Cardiac muscle cell (in vitro differentiated cells and primary cell): ENCODE measurements around the gene NPBWR2. TPM values are rescaled to one million over a fixed set of nuclear protein-coding genes. Genes with fewer than 3 reads are reported as not detected.
A peak's percentile ranks its signal among the peaks of the same experiment; 100 is the strongest.

Experiments used
- DNase-seq, 2 donors: peaks; one replicate each; pipeline versions ENCODE4 v3.0.0 to v3.0.0-alpha.2; 2010 to 2017; ENCODE audit warnings: low read depth in 1 of 2, low spot score in 1 of 2
- H3K27ac ChIP-seq: fragments of 200-600 bp; sonication (generic); 2 replicates; pipeline ENCODE4 v1.5.1; 2016
- H3K27me3 ChIP-seq: fragments of 200-600 bp; sonication (generic); 2 replicates; pipeline ENCODE4 v1.6.0; 2016; ENCODE audit warnings: control low read depth
- H3K36me3 ChIP-seq: fragments of 200-600 bp; sonication (generic); 2 replicates; pipeline ENCODE4 v1.5.1; 2016; ENCODE audit warnings: control low read depth
- H3K4me1 ChIP-seq: fragments of 200-600 bp; sonication (generic); 2 replicates; pipeline ENCODE4 v1.8.1; 2017; ENCODE audit warnings: low read depth, mild to moderate bottlenecking, mixed run types
- H3K4me3 ChIP-seq: fragments of 200-600 bp; sonication (generic); 2 replicates; pipeline ENCODE4 v1.5.1; 2016; ENCODE audit warnings: mild to moderate bottlenecking
- H3K9me3 ChIP-seq: fragments of 200-600 bp; sonication (generic); 2 replicates; pipeline ENCODE4 v1.5.1; 2017; ENCODE audit warnings: low read depth, mild to moderate bottlenecking, control low read depth
- CTCF ChIP-seq: IDR thresholded peaks from 2 replicates; pipeline ENCODE4 v1.5.1; 2012; ENCODE audit warnings: low read depth, mild to moderate bottlenecking, low read length
- polyA plus RNA-seq: library from polyadenylated mRNA; unstranded; fragments of >200 nt; fragmentation: Nextera tagmentation; extraction: Ambion mirVana; gene quantifications from 2 replicates; pipeline ENCODE4 v1.2.1, GENCODE V29; 2016
- total RNA-seq: library from RNA; depleted of rRNA; stranded (reverse); fragments of >200 nt; gene quantifications from 2 replicates; pipeline ENCODE4 v1.2.3, GENCODE V29; 2016

Gene NPBWR2
- total and polyA plus RNA-seq, 2 experiments from 2014 or later, result not detected

- H3K27me3 ChIP-seq, result peaks cover 55% of the 10 kb centered on the region
Measured at GRCh38 chr20:64086801-64087200, 20.6 kb downstream of the NPBWR2 start.

GRCh38 chr20:64084685-64085152 is 22.6 kb downstream of the NPBWR2 start:
- Histone ChIP-seq H3K27ac (no peak overlapping the region), H3K9me3 (no peaks in the 10 kb centered on the region), H3K4me1 (peaks cover 11% of the 10 kb centered on the region), H3K27me3 (peaks cover 50% of the 10 kb centered on the region), H3K36me3 (no peaks in the 10 kb centered on the region), H3K4me3 (no peak overlapping the region)
- no peak for DNase-seq
- TF ChIP-seq CTCF, result no peak

More at GRCh38 chr20:64086801-64087200, 20.6 kb downstream of the NPBWR2 start:
- no peaks in the 10 kb centered on the region for H3K9me3 ChIP-seq
- no peak for TF ChIP-seq CTCF
- H3K4me3 ChIP-seq, result no peak overlapping the region
- H3K4me1 ChIP-seq, result peaks cover 7% of the 10 kb centered on the region
- H3K27ac ChIP-seq, result no peak overlapping the region
- no peaks in the 10 kb centered on the region for H3K36me3 ChIP-seq
- DNase-seq, result no peak

GRCh38 chr20:64083804-64084684 is 23.3 kb downstream of the NPBWR2 start, which contains the start of gene LKAAEAR1:
Gene LKAAEAR1 (minus strand): TSS chr20:64084398. CDS start chr20:64084219, 179 bp downstream.
- no peaks in the 10 kb centered on the region for H3K36me3 ChIP-seq
- H3K27ac ChIP-seq, result no peak within 1 kb of the TSS
- peak within 1 kb of the TSS; percentile 48 for H3K4me3 ChIP-seq
- H3K9me3 ChIP-seq, result no peaks in the 10 kb centered on the region
- H3K27me3 ChIP-seq, result peaks cover 43% of the 10 kb centered on the region
- H3K4me1 ChIP-seq, result peaks cover 15% of the 10 kb centered on the region
- DNase-seq, result no peak
- no peak for TF ChIP-seq CTCF

GRCh38 chr20:64083378-64083803 is 24.0 kb downstream of the NPBWR2 start:
- no peaks in the 10 kb centered on the region for H3K36me3 ChIP-seq
- H3K9me3 ChIP-seq, result no peaks in the 10 kb centered on the region
- H3K4me1 ChIP-seq, result peaks cover 17% of the 10 kb centered on the region
- no peak overlapping the region for H3K27ac ChIP-seq
- peak; percentile 82 to 91 for DNase-seq
- peak; percentile 59 for TF ChIP-seq CTCF
- H3K4me3 ChIP-seq, result peak overlapping the region; percentile 48
- peaks cover 40% of the 10 kb centered on the region for H3K27me3 ChIP-seq

GRCh38 chr20:64082820-64083377 is 24.5 kb downstream of the NPBWR2 start:
- Histone ChIP-seq H3K27me3 (peaks cover 35% of the 10 kb centered on the region), H3K4me1 (peaks cover 17% of the 10 kb centered on the region), H3K4me3 (peak overlapping the region; percentile 48)

More at GRCh38 chr20:64082820-64083377, 24.5 kb downstream of the NPBWR2 start:
- Histone ChIP-seq H3K9me3 (no peaks in the 10 kb centered on the region), H3K27ac (no peak overlapping the region), H3K36me3 (no peaks in the 10 kb centered on the region)
- no peak for DNase-seq
- TF ChIP-seq CTCF, result no peak
